ENCODE measurements around the gene MARF1.
"Not testable (repeated sequence)": the region's sequence is repeated elsewhere in the genome, so short reads cannot be mapped to it uniquely, and the experiment has no call there.

The MARF1 gene, protein sequence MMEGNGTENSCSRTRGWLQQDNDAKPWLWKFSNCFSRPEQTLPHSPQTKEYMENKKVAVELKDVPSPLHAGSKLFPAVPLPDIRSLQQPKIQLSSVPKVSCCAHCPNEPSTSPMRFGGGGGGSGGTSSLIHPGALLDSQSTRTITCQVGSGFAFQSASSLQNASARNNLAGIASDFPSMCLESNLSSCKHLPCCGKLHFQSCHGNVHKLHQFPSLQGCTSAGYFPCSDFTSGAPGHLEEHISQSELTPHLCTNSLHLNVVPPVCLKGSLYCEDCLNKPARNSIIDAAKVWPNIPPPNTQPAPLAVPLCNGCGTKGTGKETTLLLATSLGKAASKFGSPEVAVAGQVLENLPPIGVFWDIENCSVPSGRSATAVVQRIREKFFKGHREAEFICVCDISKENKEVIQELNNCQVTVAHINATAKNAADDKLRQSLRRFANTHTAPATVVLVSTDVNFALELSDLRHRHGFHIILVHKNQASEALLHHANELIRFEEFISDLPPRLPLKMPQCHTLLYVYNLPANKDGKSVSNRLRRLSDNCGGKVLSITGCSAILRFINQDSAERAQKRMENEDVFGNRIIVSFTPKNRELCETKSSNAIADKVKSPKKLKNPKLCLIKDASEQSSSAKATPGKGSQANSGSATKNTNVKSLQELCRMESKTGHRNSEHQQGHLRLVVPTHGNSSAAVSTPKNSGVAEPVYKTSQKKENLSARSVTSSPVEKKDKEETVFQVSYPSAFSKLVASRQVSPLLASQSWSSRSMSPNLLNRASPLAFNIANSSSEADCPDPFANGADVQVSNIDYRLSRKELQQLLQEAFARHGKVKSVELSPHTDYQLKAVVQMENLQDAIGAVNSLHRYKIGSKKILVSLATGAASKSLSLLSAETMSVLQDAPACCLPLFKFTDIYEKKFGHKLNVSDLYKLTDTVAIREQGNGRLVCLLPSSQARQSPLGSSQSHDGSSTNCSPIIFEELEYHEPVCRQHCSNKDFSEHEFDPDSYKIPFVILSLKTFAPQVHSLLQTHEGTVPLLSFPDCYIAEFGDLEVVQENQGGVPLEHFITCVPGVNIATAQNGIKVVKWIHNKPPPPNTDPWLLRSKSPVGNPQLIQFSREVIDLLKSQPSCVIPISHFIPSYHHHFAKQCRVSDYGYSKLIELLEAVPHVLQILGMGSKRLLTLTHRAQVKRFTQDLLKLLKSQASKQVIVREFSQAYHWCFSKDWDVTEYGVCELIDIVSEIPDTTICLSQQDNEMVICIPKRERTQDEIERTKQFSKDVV (N-terminal part only)
- total RNA-seq, result 112 to 128 reads per million in 2 donors

DNA sequence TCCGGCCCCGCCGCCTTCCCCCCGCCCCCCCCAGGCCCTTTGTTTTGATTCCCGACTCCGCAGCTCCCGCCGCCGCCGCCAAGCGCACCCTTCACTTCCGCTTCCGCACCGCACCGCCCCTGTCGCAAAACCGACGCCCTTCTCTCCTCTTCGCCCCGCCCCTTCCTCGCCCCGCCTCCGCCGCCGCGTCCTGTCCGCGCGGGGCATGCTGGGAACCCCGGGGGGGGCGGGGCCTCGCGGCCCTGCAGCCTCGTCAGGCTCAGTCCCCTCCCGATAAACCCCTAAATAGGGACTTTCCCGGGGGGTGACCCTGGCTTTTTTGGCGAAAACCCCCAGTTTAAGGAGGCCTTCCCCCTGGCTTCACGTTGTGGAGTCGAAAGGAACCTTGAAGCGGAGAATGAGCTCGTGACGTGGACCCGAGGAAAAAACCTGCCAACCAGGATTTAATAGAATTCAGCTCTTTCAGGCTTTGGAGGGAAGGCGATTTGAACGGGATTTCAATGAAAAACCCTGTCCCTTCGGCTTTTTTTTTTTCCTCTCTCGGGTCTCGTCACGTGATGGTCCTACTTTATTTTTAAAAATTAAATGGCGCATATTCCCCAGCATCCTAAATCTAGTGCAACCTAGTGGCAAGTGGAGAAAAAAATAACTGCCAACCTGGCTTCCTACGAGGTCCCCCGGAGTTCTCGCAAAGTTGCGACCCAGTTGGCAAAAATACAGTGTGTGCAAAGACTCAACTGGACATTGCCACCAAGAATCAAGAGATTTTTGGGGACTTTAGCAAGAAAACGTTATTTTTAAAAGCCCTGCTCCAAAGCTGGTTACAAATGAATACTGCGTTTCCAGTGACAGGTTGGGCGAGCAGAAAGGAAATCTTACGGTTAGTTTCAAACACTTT is at the start of gene MARF1:
TSS of gene MARF1 (minus strand) at position 107 of the 898 bp plus-strand sequence. CDS start 3,921 bp downstream, outside the sequence.
- peak; percentile 98 to 100 (median 99) for DNase-seq

DNA sequence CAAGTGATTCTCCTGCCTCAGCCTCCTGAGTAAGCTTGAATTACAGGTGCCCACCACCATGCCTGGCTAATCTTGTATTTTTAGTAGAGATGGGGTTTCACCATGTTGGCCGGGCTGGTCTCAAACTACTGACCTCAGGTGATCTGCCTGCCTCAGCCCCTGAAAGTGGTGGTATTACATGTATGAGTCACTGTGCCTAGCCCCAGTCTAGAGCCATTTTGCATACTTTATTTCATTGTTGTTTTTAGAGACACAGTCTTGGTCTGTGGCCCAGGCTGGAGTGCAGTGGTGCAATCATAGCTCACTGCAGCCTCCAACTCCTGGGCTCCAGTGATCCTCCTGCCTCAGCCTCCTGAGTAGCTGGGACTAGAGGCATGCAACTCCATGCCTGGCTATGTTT is 49.6 kb upstream of the MARF1 start:
- not testable (repeated sequence) for DNase-seq

DNA sequence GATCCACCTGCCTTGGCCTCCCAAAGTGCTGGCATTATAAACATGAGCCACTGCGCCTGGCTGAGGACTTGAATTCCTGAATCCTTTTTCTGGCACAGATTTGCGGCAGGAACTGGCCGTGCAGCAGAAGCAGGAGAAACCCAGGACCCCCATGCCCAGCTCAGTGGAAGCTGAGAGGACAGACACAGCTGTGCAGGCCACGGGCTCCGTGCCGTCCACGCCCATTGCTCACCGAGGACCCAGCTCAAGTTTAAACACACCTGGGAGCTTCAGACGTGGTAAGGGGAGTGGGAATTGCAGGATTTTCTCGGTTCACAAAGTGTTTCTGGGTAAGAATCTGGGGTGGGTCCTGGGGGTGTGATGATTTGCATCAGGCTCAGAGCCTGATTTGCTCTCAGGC is 48.1 kb upstream of the MARF1 start:
- no peak for DNase-seq

DNA sequence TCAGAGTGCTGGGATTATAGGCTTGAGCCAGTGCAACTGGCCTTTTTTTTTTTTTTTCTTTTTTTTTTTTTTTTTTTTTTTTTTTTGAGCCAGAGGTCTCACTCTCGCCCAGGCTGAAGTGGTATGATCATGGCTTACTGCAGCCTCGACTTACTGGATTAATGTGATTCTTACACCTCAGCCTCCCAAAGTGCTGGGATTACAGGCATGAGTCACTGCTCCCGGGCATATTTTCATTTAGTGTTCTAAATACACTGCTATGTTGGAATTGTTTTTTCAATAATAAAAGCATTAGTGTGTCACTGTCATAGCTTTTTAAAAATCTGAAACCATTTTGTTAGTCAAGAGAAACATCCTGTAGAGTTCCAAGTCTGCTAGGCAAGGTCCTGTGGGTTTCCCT is 47.3 kb upstream of the MARF1 start:
- no peak for DNase-seq

DNA sequence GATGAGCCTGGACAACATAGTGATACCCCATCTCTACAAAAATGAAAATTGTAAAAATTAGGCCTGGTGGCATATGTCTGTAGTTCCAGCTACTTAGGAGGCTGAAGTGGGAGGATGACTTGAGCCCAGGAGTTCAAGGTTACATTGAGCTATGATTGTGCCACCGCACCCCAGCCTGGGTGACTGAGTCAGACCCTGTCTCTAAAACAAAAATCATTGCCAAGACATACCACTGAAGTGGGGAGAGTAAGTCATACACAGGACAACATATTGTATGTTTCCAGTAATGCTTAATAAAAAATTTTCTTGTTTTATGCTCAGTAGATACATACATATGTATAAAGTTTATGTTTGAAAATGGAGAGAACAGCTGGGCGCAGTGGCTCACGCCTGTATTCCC is 46.3 kb upstream of the MARF1 start:
- DNase-seq, result no peak

DNA sequence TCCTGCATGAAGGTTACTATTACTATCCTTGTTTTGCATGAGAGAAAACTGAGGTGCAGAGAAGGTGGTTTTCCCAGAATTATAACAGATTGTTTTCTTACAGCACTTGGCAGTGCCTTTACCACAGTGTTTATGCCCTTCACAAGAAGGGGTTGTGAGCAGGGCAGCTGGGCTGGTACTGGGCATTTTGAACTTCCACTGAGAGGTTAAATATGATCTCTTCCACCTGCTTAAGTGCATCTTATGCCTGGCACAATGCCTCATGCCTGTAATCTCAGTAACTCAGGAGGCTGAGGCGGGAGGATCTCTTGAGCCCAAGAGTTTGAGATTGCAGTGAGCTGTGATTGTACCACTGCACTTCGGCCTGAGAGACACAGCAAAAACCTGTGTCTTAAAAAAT is 43.3 kb upstream of the MARF1 start:
- DNase-seq, result no peak

DNA sequence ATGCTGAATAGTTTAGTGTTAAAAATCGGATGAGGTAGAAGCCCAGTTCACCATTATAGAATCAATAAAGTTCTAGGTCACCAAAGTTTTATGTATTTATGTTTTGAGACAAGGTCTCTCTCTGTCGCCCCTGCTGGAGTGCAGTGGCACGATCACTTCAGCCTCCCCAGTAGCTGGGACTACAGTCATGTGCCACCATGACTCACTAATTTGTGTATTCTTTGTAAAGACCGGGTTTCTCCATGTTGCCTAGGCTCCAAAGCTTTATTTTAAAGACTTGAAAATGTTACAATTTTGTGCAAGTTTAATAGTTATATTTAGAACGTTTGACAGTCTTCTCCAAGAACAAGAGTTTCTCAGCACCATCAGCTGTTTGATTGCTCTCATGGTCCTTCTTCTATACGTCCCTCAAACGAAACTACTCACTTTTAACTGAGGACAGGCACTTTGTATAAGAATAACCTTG is 39.2 kb upstream of the MARF1 start:
- DNase-seq, result peak in 3 of 5 experiments; percentile 11 to 63 (median 43)

DNA sequence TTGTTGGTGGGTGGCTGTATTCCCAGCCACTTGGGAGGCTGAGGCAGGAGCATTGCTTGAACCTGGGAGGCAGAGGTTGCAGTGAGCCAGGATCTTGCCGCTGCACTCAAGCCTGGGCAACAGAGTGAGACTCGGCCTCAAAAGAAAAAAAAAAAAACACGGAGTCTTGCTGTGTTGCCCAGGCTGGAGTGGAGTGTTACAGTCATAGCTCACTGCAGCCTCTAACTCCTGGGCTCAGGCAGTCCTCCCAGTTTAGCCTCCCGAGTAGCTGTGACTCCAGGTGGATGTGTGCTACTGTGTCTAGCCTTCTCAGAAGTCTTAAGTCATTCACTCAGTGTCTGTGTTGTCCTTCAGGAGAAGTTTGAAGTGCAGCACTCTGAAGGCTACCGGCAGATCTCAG is 34.5 kb upstream of the MARF1 start:
- DNase-seq, result no peak

DNA sequence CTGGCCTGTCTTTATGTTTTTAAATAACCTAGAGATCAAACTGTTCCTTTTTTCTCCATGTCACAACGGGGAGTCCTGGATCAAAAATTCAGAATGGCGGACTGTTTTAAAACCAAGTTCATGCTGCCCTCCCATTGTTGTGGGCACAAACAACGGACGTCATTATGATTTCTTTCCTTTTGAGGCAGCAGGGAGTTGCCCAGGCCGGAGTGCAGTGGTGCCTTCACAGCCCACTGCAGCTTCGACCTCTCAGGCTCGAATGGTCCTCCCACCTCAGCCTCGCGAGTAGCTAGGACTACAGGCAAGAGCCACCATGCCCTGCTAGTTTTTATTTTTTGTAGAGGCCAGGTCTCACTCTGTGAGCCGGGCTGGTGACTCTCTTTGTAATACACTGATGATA is 33.6 kb upstream of the MARF1 start:
- no peak for DNase-seq

DNA sequence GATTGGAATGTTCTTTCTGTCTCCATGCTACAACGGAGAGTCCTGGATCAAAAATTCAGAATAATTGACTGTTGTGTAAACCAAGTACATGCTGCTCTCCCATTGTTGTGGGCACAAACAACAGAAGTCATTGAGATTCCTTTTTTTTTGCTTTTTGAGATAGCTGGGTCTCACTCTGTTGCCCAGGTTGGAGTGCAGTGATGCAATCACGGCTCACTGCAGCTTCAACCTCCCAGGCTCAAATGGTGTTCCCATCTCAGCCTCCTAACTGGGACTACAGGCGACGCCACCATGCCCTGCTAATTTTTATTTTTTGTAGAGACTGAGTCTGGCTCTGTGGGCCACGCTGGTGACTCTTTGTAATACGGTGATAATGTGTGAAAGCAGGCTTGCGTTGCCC is 31.6 kb upstream of the MARF1 start:
- no peak for DNase-seq

DNA sequence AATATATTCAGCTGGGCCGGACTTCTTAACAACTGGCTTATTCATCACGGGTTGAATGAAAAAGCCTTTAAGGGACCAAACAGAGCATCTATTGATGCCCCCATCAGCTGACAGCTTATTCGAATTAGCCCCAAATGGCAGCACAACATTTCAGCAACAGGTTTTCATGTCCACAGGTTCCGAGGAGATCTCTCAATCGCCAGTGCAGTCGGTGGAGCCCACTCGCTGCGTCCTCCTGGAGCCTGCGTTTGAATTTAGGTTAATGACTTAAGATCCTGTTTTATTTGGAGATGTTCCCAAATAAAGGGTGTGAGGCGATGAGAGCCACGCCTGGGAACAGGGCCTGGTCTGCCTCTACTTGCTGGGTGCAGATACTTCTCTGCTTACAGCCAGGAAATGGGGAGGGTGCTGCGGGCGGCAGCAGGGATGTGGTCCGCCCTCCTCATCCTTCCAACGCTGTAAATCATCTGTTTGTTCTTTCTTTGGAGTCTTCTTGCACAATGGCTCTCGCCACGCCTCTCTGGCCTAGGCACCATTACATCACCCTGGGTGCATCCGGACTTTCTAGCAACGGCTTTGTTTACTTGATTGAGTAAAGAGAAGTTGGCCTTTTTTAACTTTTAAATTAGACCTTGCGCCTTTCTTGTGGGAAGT is 29.7 kb upstream of the MARF1 start:
- DNase-seq, result peak; percentile 26 to 90 (median 73)

DNA sequence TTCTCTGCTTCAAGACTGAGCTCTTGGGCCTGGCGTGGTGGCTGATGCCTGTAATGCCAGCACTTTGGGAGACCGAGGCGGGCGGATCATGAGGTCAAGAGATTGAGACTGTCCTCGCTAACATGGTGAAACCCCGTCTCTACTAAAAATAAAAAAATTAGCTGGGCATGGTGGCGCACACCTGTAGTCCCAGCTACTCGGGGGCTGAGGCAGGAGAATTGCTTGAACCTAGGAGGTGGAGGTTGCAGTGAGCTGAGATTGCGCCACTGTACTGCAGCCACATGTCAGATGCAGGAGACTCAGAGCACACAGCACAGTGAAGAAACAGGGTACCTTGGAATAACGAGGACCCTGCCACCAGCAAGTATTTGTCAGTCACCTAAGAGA is 29.2 kb upstream of the MARF1 start:
- DNase-seq, result not testable (repeated sequence)

DNA sequence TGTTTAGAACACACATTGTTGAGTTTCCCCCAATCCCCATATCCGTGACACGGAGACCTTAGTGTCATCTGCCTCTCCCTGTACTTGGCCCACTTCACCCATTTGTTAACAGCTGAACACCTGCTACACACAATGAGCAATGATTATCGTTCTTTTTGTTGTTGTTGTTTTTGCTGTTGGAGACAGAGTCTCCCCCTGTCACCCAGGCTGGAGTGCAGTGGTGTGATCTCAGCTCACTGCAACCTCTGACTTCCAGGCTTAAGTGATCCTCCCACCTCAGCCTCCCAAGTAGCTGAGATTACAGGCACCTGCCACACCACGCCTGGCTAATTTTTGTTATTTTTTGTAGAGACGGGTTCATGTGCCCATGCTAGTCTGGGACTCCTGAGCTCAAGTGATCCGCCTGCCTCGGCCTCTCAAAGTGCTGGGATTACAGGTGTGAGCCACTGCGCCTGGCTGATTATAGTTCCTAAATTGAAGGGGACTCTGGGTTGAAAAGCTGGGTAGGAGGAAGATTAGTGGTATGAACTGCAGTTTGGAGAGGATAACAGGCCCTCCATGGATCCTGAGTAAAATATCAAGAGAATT is 28.7 kb upstream of the MARF1 start:
- DNase-seq, result no peak

DNA sequence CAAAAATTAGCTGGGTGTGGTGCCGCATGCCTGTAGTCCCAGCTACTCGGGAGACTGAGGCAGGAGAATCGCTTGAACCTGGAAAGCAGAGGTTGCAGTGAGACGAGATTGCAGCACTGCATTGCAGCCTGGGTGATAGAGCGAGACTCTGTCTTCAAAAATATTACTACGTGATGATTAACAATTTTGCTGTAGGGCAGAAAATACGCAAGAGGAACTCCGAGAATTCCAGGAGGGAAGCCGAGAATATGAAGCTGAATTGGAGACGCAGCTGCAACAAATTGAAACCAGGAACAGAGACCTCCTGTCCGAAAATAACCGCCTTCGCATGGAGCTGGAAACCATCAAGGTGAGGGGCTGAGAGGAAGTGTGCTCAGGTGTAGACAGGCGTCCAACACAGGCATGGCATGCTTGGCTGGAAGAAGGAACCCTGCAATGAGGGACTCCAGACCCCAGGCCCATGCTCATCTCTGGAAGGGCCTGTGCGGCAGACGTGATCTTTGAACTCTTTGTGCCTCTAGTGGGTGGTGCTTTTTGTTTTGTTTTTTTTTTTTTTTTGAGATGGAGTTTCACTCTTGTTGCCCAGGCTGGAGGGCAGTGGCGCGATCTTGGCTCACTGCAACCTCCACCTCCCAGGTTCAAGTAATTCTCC is 24.3 kb upstream of the MARF1 start:
- DNase-seq, result no peak

DNA sequence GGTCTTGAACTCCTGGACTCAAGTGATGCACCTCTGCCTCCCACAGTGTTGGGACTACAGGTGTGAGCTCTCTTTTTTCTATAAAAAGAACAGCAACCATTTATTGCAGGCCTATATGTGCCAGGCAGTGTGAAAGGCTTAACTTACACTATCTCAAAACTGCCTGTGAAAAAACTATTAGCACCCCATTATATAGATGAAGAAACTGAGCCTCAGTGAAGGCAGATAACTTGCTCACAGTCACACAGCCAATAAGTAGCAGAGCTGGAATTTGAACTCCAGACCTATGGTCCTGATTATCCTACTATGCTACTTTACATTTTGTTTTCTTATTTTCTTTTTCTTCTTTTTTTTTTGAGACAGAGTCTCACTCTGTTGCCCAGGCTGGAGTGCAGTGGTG is 22.2 kb upstream of the MARF1 start:
- no peak for DNase-seq

DNA sequence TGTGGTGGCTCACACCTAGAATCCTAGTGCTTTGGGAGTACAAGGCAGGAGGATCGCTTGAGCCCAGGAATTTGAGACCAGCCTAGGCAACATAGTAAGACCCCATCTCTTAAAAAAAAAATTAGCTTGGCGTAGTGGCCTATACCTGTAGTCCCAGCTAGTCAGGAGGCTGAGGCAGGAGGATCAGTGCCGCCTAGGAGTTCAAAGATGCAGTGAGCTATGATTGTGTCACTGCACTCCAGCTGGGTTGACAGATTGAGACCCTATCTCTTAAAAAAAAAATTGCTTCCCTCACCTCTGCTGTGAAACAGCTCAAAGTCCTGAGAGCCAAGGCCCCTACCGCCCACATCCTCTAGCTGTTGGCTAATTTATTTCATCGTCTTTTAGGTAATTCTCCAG is 17.2 kb upstream of the MARF1 start:
- DNase-seq, result no peak

DNA sequence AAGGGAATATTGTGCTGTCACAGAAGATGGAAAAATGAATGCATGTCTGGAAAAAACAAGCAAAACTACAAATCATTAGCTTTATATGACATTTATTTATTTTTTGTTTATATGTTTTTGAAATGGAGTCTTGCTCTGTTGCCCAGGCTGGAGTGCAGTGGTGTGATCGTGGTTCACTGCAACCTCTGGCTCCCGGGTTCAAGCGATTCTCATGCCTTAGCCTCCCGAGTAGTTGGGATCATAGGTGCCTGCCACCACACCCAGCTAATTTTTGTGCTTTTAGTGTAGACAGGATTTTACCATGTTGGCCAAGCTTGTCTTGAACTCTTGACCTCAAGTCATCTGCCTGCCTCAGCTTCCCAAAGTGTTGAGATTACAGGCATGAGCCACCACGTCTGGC is 15.6 kb upstream of the MARF1 start:
- no peak for DNase-seq

DNA sequence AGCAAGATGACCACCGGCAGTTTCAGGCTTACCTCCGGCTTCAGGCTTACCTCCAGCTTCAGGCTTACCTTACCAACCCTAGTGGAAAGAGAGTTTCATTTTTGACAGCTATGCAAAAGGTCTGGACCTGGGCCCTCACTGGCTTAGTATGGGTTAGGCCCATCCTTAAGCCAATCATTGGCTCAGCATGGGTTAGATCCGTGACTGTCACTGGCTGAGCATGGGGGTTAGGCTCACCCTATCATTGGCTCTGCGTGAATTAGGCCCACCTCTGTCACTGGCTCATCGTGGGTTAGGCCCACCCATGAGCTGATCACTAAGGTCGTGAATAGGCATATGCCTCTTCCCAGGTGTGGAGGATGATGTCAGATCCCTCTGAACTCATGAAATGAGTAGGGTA is 15.2 kb upstream of the MARF1 start:
- no peak for DNase-seq

DNA sequence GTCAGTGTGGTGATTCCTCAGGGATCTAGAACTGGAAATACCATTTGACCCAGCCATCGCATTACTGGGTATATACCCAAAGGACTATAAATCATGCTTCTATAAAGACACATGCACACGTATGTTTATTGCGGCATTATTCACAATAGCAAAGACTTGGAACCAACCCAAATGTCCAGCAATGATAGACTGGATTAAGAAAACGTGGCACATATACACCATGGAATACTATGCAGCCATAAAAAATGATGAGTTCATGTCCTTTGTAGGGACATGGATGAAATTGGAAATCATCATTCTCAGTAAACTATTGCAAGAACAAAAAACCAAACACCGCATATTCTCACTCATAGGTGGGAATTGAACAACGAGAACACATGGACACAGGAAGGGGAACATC is 12.6 kb upstream of the MARF1 start:
- DNase-seq, result not testable (repeated sequence)

DNA sequence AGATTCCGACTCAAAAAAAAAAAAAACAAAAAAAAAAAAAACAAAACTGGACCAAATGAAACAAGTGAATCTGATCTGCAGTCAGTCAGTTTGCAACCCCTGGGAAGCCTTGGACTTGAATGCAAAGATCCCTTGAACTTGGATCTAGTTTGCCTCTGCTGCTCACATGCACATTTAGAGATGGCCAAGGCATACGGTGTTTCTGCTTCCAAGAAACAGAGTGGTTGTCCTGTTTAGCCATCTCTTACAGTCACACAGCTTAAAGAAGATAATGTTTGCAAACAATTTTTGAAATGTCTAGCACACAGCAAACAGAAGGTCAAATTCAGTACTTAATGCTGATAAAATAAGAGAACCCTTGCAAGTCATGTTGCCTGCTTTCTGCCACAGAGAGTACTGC is 11.6 kb upstream of the MARF1 start:
- no peak for DNase-seq

Measured in T-helper 2 cell (primary cell).